H1 (cell line): ENCODE measurements around the gene ZBTB2. TPM values are rescaled to one million over a fixed set of nuclear protein-coding genes. Genes with fewer than 3 reads are reported as not detected.

Source experiments
- ASH2L ChIP-seq: fragments of 200-600, 300-600 bp; sonication (generic); IDR thresholded peaks from one replicate; pipeline ENCODE4 v1.7.1; 2017; ENCODE audit warnings: low read length
- CBX5 ChIP-seq: fragments of 300-800, 300-1000 bp; sonication (generic); IDR thresholded peaks from 2 replicates; pipeline ENCODE4 v1.7.1; 2016; ENCODE audit warnings: antibody characterized with exemption, low read length, low read depth
- CHD7 ChIP-seq: fragments of 300-600 bp; sonication (generic); IDR thresholded peaks from 2 replicates; pipeline ENCODE4 v1.7.1; 2012; ENCODE audit warnings: low read length, moderate library complexity, mild to moderate bottlenecking, inconsistent platforms; ENCODE audit not compliant: insufficient replicate concordance
- HDAC6 ChIP-seq: IDR thresholded peaks from one replicate; pipeline ENCODE4 v1.7.1; 2012; ENCODE audit warnings: low read depth, mild to moderate bottlenecking, inconsistent platforms, low read length, moderate library complexity
- RXRA ChIP-seq: IDR thresholded peaks from 2 replicates; pipeline ENCODE4 v1.6.1; 2011; ENCODE audit warnings: low read depth, mild to moderate bottlenecking, low read length, moderate library complexity; ENCODE audit not compliant: insufficient read depth
- SP4 ChIP-seq: IDR thresholded peaks from 2 replicates; pipeline ENCODE4 v1.6.1; 2012; ENCODE audit warnings: low read length, inconsistent platforms
- USF2 ChIP-seq: IDR thresholded peaks from 2 replicates; pipeline ENCODE4 v1.6.1; 2011; ENCODE audit warnings: low read length, improper control_type of control experiment
- polyA plus RNA-seq, 7 experiments: library from polyadenylated mRNA; depleted of rRNA in 3 of 7; stranded (reverse) in 5 of 7; unstranded in 2 of 7; fragments of >200 nt in 5 of 7; fragments of 200-250 nt in 2 of 7; gene quantifications; 1 replicate in 5 of 7; 2 replicates in 1 of 7; 4 replicates in 1 of 7; pipeline versions ENCODE4 v1.2.1 to v1.2.3, GENCODE V29; 2011 to 2013; ENCODE audit warnings: missing spikeins in 2 of 7, mixed read lengths in 2 of 7
- total RNA-seq: library from RNA; stranded (reverse); fragmentation: NEBNext Ultra II Directional; extraction: Animal tissue kit (Norgen Biotek cat#: 25700); gene quantifications from 2 replicates; pipeline ENCODE4 v1.2.1, GENCODE V29; 2021
- TF ChIP-seq, protein P1 (sequence below): IDR thresholded peaks from 2 replicates; pipeline ENCODE4 v1.6.1; 2011; ENCODE audit warnings: low read depth, mild to moderate bottlenecking, low read length; ENCODE audit not compliant: insufficient read depth

Gene ZBTB2
- total and polyA plus RNA-seq, 2 of the 8 experiments (the other 6 are each of a cell fraction or from before 2014, with no cell fraction given): 16.1 to 23.7 TPM

DNA sequence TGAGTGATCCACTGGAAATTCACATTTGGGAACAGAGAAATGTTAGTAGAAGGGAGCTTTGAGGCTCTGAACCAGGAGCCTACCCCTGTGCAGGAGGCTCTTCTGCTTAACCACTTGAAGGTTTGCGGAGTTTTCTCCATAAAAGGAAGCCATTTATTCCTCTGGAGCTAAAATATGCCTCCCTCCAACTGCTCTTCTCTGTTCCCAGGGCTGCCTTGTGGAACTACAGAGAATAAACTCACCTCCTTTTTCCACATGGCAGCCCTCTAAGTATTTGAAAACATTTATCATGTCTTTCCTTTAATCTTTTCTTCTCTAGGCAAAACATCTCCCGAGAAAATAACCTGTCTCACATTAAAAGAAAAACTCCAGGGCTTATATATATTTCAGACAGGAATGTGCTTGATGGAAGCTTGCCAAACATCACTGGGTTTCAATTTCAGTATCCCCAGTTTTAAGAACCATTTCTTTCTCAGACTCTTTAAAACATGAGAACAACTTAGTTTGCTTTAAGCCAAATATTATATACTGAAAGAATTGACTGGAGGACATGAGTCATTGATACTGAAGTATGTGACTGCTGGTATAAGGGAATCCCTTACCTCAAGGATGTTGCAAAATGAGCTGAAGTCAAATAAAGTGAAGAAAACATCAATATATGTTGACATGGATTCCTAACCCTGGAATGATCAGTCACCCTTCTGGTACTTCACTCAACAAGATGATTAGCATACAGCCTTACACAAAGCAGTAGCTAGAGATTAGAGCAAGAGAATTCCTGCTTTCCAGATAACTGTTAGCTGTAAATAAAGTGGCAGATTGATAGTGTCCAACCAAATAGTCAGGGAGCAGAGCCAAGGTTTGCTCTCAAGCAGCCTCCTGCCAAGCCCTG, 74.0 kb downstream of the ZBTB2 start (continued):
- no peak for TF ChIP-seq CHD7
- no peak for TF ChIP-seq USF2
- no peak for TF ChIP-seq RXRA
- TF ChIP-seq, protein P1, sequence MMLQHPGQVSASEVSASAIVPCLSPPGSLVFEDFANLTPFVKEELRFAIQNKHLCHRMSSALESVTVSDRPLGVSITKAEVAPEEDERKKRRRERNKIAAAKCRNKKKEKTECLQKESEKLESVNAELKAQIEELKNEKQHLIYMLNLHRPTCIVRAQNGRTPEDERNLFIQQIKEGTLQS: no peak
- TF ChIP-seq HDAC6: no peak
- TF ChIP-seq CBX5: no peak
- no peak for TF ChIP-seq ASH2L
- TF ChIP-seq SP4: no peak
